ENCODE data around the gene KDM1B.

GRCh38 chr6:18135171-18135570 is 20.1 kb upstream of the KDM1B start:
- TF ChIP-seq, protein P1, sequence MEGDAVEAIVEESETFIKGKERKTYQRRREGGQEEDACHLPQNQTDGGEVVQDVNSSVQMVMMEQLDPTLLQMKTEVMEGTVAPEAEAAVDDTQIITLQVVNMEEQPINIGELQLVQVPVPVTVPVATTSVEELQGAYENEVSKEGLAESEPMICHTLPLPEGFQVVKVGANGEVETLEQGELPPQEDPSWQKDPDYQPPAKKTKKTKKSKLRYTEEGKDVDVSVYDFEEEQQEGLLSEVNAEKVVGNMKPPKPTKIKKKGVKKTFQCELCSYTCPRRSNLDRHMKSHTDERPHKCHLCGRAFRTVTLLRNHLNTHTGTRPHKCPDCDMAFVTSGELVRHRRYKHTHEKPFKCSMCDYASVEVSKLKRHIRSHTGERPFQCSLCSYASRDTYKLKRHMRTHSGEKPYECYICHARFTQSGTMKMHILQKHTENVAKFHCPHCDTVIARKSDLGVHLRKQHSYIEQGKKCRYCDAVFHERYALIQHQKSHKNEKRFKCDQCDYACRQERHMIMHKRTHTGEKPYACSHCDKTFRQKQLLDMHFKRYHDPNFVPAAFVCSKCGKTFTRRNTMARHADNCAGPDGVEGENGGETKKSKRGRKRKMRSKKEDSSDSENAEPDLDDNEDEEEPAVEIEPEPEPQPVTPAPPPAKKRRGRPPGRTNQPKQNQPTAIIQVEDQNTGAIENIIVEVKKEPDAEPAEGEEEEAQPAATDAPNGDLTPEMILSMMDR (IDR thresholded peaks at IDR 0.05): no peak
- TF ChIP-seq ZFX (IDR thresholded peaks at IDR 0.05; ENCODE audit: borderline replicate concordance): no peak

Measured in 22Rv1 (cell line).